ENCODE data around the gene SIKE1.
"Not testable (repeated sequence)": the region's sequence is repeated elsewhere in the genome, so short reads cannot be mapped to it uniquely, and the experiment has no call there.

The SIKE1 gene

GRCh38 chr1:114780344-114781226 lies at the start of gene SIKE1:
SIKE1 (minus strand) TSS chr1:114780685; CDS start chr1:114780607, 78 bp downstream.
- peak; percentile 96 for DNase-seq

GRCh38 chr1:114830075-114830474 lies 49.6 kb upstream of the SIKE1 start:
- DNase-seq: not testable (repeated sequence)

- no peak for DNase-seq
Measured at GRCh38 chr1:114828251-114828650, 47.8 kb upstream of the SIKE1 start.

GRCh38 chr1:114821978-114822377 lies 41.5 kb upstream of the SIKE1 start:
- DNase-seq: no peak

- no peak for DNase-seq
Measured at GRCh38 chr1:114820392-114820791, 39.9 kb upstream of the SIKE1 start.

- no peak for DNase-seq
Measured at GRCh38 chr1:114819869-114820268, 39.4 kb upstream of the SIKE1 start.

- not testable (repeated sequence) for DNase-seq
Measured at GRCh38 chr1:114804449-114804848, 24.0 kb upstream of the SIKE1 start.

- peak; percentile 6 for DNase-seq
Measured at GRCh38 chr1:114803001-114803400, 22.5 kb upstream of the SIKE1 start.

- DNase-seq: no peak
Measured at GRCh38 chr1:114794038-114794437, 13.6 kb upstream of the SIKE1 start.

- DNase-seq: not testable (repeated sequence)
Measured at GRCh38 chr1:114790581-114790980, 10.1 kb upstream of the SIKE1 start.

GRCh38 chr1:114786440-114786839 lies 6.0 kb upstream of the SIKE1 start:
- not testable (repeated sequence) for DNase-seq

GRCh38 chr1:114782476-114782875 lies 2.0 kb upstream of the SIKE1 start:
- no peak for DNase-seq

GRCh38 chr1:114779722-114780121 lies 763 bp downstream of the SIKE1 start:
- no peak for DNase-seq

- not testable (repeated sequence) for DNase-seq
Measured at GRCh38 chr1:114776726-114777125, 3.8 kb downstream of the SIKE1 start.

GRCh38 chr1:114771992-114772391 lies 8.5 kb downstream of the SIKE1 start:
- no peak for DNase-seq

- DNase-seq: no peak
Measured at GRCh38 chr1:114770989-114771388, 9.5 kb downstream of the SIKE1 start.

GRCh38 chr1:114764689-114765088 lies 15.8 kb downstream of the SIKE1 start:
- DNase-seq: no peak

- no peak for DNase-seq
Measured at GRCh38 chr1:114758256-114758832, 22.1 kb downstream of the SIKE1 start.

- peak; percentile 98 for DNase-seq
Measured at GRCh38 chr1:114757455-114758255, 22.8 kb downstream of the SIKE1 start, which contains the start of gene CSDE1. CSDE1 (minus strand) TSS chr1:114757984; CDS start chr1:114739890, 18,094 bp downstream.

GRCh38 chr1:114756949-114757454 lies 23.5 kb downstream of the SIKE1 start:
- DNase-seq: peak; percentile 17

- DNase-seq: peak; percentile 37
Measured at GRCh38 chr1:114756009-114756892, 24.2 kb downstream of the SIKE1 start.

Measured in activated CD4-positive, alpha-beta T cell treated with anti-CD3 and anti-CD28 coated beads, Interleukin-2, amount 50 U/mL, for 16 hours (primary cell).